ENCODE measurements around the gene TENT4A. TPM values are rescaled to one million over a fixed set of nuclear protein-coding genes. Genes with fewer than 3 reads are reported as not detected.

The TENT4A gene
- total and polyA plus RNA-seq, 10 of the 15 experiments (the other 5 are each of a cell fraction or from before 2014, with no cell fraction given) = 1.4 to 30.6 (median 12.5) TPM

DNA sequence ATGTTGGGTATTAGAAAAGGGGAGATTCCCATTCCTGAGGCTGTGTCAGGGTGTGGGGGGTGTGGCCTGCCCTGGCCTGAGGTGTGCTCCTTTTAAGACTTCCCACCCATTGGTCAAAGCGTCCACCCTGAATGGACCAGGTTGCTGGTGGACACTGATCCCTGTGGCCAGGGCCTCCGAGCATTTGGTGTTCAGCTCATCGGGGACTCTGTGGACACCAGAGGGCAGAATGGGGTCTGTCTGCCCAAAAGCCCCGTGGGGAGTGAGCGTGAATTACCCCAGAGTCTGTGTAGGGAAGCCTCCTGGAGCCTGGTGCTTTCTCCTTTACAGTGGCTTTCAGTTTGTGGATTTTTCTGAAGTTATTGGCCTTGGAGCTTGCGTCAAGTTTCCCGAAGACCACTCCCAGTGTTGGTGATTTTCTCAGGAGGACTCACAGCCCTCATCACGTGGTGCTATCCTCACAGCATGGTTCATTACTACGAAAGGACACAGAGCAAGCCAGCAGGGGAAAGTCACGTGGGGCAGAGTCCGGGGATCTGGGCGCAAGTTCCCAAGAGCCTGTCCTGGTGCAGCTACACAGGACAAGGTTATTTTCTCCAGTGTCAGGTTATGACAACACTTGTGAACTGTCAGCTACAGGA, 55.5 kb downstream of the TENT4A start:
- Histone ChIP-seq H3K27ac (ENCODE audit: control insufficient read depth, insufficient read depth) (no peak overlapping the region), H3K4me3 (no peak overlapping the region), H3K79me2 (ENCODE audit: control insufficient read depth, insufficient read depth, low read length) (no peaks in the 10 kb centered on the region), H4K20me1 (ENCODE audit: control insufficient read depth, insufficient read depth) (no peaks in the 10 kb centered on the region), H3K4me1 (ENCODE audit: control insufficient read depth, insufficient read depth, low read length) (no peaks in the 10 kb centered on the region), H3K36me3 (ENCODE audit: control insufficient read depth in 2 of 2, insufficient read depth in 2 of 2, low read length in 1 of 2) (no peaks in the 10 kb centered on the region), H2AFZ (ENCODE audit: control insufficient read depth, low read depth, low read length) (no peak overlapping the region), H3K27me3 (replicated peaks in 1 of 2; ENCODE audit: control insufficient read depth in 2 of 2, insufficient read depth in 2 of 2, low read length in 1 of 2) (no peaks in the 10 kb centered on the region), H3K9ac (ENCODE audit: control insufficient read depth, insufficient read depth, low read length) (no peak overlapping the region), H3K4me2 (ENCODE audit: control insufficient read depth, insufficient read depth) (no peak overlapping the region), H3K9me3 (replicated peaks; ENCODE audit: control insufficient read depth, insufficient read depth, low read length) (no peaks in the 10 kb centered on the region)
- FAIRE-seq (no peak), ATAC-seq (no peak), DNase-seq (ENCODE audit: low read depth, low spot score) (no peak)
- ChIA-PET CTCF (interaction anchor here (1.0 kb wide), 1 partner anchor 825 kb away, joined by 3 read pairs; no protein-coding TSS in a partner anchor), SMC1A (ENCODE audit: uncharacterized antibody, unreplicated experiment) (no interaction called here), RAD21 (ENCODE audit: unreplicated experiment) (no interaction called here), POLR2A (no interaction called here)
- 68% methylated on average over 12 of the region's 12 CpGs for WGBS (ENCODE audit: insufficient coverage, insufficient replicate concordance, low lambda C conversion rate, missing lambda C conversion rate)
- in situ Hi-C loops (cut with MboI) = loop anchor here (5.0 kb wide), 1 partner anchor 984 kb away; no protein-coding TSS in a partner anchor
- intact Hi-C loops (cut with micrococcal nuclease; ENCODE audit: unreplicated experiment) = loop anchor here (5.0 to 10.0 kb wide), 3 partner anchors 69 to 1049 kb away; no protein-coding TSS in a partner anchor
- no TSS peak for BruUV-seq (replicated peaks)
- TF ChIP-seq ZZZ3 (IDR thresholded peaks at IDR 0.05; ENCODE audit: control insufficient read depth, insufficient read length, low read depth) (no peak), SMAD5 (IDR thresholded peaks at IDR 0.05; ENCODE audit: low read depth) (no peak), ZSCAN29 (IDR thresholded peaks at IDR 0.05) (no peak), PAX5 (IDR thresholded peaks at IDR 0.05; ENCODE audit: borderline replicate concordance, low read depth, low read length) (no peak), E4F1 (IDR thresholded peaks at IDR 0.05; ENCODE audit: borderline replicate concordance, partially characterized antibody) (no peak), NR2C1 (IDR thresholded peaks at IDR 0.05) (no peak), CBX5 (IDR thresholded peaks at IDR 0.05; ENCODE audit: low read depth) (no peak), SMAD1 (IDR thresholded peaks at IDR 0.05; ENCODE audit: low read depth, partially characterized antibody) (no peak), SIX5 (IDR thresholded peaks at IDR 0.05; ENCODE audit: low read depth, low read length, severe bottlenecking) (no peak), KDM1A (IDR thresholded peaks at IDR 0.05; ENCODE audit: borderline replicate concordance) (no peak)
- TF ChIP-seq, protein P1, sequence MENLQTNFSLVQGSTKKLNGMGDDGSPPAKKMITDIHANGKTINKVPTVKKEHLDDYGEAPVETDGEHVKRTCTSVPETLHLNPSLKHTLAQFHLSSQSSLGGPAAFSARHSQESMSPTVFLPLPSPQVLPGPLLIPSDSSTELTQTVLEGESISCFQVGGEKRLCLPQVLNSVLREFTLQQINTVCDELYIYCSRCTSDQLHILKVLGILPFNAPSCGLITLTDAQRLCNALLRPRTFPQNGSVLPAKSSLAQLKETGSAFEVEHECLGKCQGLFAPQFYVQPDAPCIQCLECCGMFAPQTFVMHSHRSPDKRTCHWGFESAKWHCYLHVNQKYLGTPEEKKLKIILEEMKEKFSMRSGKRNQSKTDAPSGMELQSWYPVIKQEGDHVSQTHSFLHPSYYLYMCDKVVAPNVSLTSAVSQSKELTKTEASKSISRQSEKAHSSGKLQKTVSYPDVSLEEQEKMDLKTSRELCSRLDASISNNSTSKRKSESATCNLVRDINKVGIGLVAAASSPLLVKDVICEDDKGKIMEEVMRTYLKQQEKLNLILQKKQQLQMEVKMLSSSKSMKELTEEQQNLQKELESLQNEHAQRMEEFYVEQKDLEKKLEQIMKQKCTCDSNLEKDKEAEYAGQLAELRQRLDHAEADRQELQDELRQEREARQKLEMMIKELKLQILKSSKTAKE (IDR thresholded peaks at IDR 0.05; ENCODE audit: low read depth, poor library complexity, severe bottlenecking) = no peak
- TF ChIP-seq, protein P2, sequence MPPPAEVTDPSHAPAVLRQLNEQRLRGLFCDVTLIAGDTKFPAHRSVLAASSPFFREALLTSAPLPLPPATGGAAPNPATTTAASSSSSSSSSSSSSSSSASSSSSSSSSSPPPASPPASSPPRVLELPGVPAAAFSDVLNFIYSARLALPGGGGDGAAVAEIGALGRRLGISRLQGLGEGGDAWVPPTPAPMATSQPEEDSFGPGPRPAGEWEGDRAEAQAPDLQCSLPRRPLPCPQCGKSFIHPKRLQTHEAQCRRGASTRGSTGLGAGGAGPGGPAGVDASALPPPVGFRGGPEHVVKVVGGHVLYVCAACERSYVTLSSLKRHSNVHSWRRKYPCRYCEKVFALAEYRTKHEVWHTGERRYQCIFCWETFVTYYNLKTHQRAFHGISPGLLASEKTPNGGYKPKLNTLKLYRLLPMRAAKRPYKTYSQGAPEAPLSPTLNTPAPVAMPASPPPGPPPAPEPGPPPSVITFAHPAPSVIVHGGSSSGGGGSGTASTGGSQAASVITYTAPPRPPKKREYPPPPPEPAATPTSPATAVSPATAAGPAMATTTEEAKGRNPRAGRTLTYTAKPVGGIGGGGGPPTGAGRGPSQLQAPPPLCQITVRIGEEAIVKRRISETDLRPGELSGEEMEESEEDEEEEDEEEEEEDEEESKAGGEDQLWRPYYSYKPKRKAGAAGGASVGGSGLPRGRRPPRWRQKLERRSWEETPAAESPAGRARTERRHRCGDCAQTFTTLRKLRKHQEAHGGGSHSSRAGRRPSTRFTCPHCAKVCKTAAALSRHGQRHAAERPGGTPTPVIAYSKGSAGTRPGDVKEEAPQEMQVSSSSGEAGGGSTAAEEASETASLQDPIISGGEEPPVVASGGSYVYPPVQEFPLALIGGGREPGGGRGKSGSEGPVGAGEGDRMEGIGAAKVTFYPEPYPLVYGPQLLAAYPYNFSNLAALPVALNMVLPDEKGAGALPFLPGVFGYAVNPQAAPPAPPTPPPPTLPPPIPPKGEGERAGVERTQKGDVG (CRISPR knock-in tag; IDR thresholded peaks at IDR 0.05) = no peak
- TF ChIP-seq, protein P3, sequence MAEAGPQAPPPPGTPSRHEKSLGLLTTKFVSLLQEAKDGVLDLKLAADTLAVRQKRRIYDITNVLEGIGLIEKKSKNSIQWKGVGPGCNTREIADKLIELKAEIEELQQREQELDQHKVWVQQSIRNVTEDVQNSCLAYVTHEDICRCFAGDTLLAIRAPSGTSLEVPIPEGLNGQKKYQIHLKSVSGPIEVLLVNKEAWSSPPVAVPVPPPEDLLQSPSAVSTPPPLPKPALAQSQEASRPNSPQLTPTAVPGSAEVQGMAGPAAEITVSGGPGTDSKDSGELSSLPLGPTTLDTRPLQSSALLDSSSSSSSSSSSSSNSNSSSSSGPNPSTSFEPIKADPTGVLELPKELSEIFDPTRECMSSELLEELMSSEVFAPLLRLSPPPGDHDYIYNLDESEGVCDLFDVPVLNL (IDR thresholded peaks at IDR 0.05; ENCODE audit: low read depth, low read length) = no peak
